ENCODE data around the gene BTBD19. TPM values are rescaled to one million over a fixed set of nuclear protein-coding genes. Genes with fewer than 3 reads are reported as not detected.
A peak's percentile ranks its signal among the peaks of the same experiment; 100 is the strongest.

The BTBD19 gene
- total and polyA plus RNA-seq, 9 of the 15 experiments (the other 6 are each of a cell fraction or from before 2014, with no cell fraction given), result 0.22 to 2.0 (median 0.95) TPM

DNA sequence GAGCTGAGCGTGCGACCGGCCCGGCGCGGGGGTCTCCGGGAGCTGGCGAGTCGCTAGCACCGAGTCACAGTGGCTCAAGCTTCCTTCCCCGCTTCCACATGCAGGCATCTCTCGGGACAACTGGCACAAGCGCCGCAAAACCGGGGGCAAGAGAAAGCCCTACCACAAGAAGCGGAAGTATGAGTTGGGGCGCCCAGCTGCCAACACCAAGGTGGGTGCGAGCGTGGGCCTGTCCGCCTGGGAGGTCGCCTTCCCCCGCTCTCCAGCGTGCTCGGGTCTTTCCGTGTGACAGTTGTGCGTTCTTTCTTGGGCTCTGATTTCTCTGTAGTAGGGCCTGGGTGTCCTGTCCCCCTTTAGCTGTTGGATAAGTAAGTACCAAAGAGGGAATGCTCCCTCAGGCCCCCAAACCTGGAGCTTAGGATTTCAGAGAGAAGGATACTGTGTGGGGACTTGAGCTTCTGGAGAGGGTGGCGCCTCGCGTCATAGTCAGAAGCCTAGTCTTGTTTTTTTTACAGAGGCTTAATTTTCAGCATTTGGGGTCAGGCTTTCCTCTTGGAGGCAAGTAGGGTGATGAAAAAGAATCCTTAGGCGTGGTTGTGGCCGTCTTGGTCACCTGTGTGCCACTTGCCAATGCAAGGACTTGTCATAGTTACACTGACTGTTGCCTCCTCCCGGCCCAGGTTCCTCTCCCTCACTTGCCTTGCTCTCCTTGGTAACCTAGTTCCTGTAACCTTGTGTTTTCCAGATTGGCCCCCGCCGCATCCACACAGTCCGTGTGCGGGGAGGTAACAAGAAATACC is 32.2 kb upstream of the BTBD19 start (continued):
- TF ChIP-seq, protein P1, sequence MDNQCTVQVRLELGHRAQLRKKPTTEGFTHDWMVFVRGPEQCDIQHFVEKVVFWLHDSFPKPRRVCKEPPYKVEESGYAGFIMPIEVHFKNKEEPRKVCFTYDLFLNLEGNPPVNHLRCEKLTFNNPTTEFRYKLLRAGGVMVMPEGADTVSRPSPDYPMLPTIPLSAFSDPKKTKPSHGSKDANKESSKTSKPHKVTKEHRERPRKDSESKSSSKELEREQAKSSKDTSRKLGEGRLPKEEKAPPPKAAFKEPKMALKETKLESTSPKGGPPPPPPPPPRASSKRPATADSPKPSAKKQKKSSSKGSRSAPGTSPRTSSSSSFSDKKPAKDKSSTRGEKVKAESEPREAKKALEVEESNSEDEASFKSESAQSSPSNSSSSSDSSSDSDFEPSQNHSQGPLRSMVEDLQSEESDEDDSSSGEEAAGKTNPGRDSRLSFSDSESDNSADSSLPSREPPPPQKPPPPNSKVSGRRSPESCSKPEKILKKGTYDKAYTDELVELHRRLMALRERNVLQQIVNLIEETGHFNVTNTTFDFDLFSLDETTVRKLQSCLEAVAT (IDR thresholded peaks at IDR 0.05), result 0 out of 4 replicates have a peak, but pooled peaks of 1 of the 2 experiments have one; percentile 40
- TF ChIP-seq, protein P2, sequence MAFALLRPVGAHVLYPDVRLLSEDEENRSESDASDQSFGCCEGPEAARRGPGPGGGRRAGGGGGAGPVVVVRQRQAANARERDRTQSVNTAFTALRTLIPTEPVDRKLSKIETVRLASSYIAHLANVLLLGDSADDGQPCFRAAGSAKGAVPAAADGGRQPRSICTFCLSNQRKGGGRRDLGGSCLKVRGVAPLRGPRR (CRISPR knock-in tag; IDR thresholded peaks at IDR 0.05), result peak; percentile 43; the same call in 1 of the 2 replicates
- TF ChIP-seq HNRNPLL (IDR thresholded peaks at IDR 0.05; ENCODE audit: low read depth, low read length, poor library complexity, severe bottlenecking) (no peak), ZNF589 (CRISPR knock-in tag; IDR thresholded peaks at IDR 0.05; ENCODE audit: low read depth) (no peak), RHOXF2B (CRISPR knock-in tag; conservative IDR thresholded peaks at IDR 0.05) (no peak), SREBF2 (CRISPR knock-in tag; IDR thresholded peaks at IDR 0.05) (peak; percentile 84; the same call in 1 of the 2 replicates), ZBTB7A (IDR thresholded peaks at IDR 0.05; ENCODE audit: borderline replicate concordance, control insufficient read depth, low read depth, low read length) (no peak), ZEB2 (IDR thresholded peaks at IDR 0.05) (no peak), PURB (CRISPR knock-in tag; IDR thresholded peaks at IDR 0.05; ENCODE audit: low read depth) (0 out of 2 replicates have a peak, but pooled peaks have one; percentile 22), CEBPG (CRISPR knock-in tag; IDR thresholded peaks at IDR 0.05) (peak; percentile 53), CEBPG (tag; conservative IDR thresholded peaks at IDR 0.05 in 1 of 2, IDR thresholded peaks at IDR 0.05 in 1 of 2) (no peak), ZNF140 (CRISPR knock-in tag; IDR thresholded peaks at IDR 0.05) (no peak), NR1H2 (CRISPR knock-in tag; IDR thresholded peaks at IDR 0.05) (peak; percentile 94; the same call in 1 of the 2 replicates), PCBP2 (IDR thresholded peaks at IDR 0.05; ENCODE audit: low read depth, low read length, poor library complexity, severe bottlenecking) (no peak)
- TF ChIP-seq, protein P3, sequence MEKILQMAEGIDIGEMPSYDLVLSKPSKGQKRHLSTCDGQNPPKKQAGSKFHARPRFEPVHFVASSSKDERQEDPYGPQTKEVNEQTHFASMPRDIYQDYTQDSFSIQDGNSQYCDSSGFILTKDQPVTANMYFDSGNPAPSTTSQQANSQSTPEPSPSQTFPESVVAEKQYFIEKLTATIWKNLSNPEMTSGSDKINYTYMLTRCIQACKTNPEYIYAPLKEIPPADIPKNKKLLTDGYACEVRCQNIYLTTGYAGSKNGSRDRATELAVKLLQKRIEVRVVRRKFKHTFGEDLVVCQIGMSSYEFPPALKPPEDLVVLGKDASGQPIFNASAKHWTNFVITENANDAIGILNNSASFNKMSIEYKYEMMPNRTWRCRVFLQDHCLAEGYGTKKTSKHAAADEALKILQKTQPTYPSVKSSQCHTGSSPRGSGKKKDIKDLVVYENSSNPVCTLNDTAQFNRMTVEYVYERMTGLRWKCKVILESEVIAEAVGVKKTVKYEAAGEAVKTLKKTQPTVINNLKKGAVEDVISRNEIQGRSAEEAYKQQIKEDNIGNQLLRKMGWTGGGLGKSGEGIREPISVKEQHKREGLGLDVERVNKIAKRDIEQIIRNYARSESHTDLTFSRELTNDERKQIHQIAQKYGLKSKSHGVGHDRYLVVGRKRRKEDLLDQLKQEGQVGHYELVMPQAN (IDR thresholded peaks at IDR 0.05; ENCODE audit: borderline replicate concordance), result peak; percentile 71
- TF ChIP-seq, protein P4, sequence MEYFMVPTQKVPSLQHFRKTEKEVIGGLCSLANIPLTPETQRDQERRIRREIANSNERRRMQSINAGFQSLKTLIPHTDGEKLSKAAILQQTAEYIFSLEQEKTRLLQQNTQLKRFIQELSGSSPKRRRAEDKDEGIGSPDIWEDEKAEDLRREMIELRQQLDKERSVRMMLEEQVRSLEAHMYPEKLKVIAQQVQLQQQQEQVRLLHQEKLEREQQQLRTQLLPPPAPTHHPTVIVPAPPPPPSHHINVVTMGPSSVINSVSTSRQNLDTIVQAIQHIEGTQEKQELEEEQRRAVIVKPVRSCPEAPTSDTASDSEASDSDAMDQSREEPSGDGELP (CRISPR knock-in tag; IDR thresholded peaks at IDR 0.05; ENCODE audit: borderline replicate concordance), result no peak
- TF ChIP-seq, protein P5, sequence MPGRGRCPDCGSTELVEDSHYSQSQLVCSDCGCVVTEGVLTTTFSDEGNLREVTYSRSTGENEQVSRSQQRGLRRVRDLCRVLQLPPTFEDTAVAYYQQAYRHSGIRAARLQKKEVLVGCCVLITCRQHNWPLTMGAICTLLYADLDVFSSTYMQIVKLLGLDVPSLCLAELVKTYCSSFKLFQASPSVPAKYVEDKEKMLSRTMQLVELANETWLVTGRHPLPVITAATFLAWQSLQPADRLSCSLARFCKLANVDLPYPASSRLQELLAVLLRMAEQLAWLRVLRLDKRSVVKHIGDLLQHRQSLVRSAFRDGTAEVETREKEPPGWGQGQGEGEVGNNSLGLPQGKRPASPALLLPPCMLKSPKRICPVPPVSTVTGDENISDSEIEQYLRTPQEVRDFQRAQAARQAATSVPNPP (IDR thresholded peaks at IDR 0.05; ENCODE audit: borderline replicate concordance, insufficient read depth, insufficient read length), result no peak

All from K562 (cell line).